ENCODE results near the gene SPPL3.
"Not testable (repeated sequence)": the region's sequence is repeated elsewhere in the genome, so short reads cannot be mapped to it uniquely, and the experiment has no call there.

SPPL3 gene

DNA sequence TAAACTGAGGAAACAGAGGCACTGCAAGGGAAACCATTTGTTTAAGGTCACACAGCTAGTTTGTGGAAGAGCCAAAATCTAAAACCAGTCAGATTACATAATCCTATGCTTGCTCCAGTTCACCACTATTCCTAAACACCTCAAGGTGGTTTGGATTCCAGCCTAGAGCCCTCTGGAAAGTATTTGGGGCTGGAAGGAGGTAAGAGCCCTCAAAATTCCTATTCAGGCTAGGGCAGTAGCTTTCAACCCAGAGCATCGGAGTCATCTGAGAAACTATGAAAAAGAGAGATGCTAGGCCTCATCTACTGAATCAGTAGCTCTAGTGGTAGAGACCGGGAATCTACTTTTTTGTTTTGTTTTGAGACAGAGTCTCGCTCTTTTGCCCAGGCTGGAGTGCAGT lies 16.0 kb upstream of the SPPL3 start:
- no peak for DNase-seq (ENCODE audit: low spot score)

DNA sequence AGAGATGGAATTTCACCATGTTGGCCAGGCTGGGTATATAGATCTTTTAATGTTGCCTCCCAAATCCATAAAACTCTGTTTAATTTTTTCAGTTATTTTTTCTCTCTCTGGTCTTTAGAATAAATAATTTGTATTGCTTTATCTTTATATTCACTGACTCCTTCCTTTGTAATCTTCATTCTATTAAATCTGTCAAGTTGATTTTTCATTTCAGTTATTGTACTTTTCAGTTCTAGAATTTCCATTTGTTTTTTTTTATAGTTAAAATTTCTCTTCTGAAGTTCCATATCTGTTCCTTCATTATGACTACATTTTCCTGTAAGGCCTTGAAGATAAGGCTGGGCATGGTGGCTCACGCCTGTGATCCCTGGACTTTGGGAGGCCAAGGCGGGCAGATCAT lies 13.6 kb upstream of the SPPL3 start:
- no peak for DNase-seq (ENCODE audit: low spot score)

DNA sequence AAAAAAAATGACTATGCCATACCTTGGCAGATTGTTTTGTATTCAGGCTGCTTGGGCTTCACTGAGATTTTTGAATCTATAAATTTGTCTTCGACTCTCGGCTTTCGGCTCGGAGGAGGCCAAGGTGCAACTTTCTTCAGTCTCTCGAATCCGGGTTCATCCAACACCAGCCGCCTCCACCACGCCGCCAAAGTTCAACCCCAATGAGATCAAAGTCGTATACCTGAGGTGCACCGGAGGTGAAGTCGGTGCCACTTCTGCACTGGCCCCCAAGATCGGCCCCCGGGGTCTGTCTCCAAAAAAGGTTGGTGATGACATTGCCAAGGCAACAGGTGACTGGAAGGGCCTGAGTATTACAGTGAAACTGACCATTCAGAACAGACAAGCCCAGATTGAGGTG lies 12.4 kb upstream of the SPPL3 start:
- no peak for DNase-seq (ENCODE audit: low spot score)

DNA sequence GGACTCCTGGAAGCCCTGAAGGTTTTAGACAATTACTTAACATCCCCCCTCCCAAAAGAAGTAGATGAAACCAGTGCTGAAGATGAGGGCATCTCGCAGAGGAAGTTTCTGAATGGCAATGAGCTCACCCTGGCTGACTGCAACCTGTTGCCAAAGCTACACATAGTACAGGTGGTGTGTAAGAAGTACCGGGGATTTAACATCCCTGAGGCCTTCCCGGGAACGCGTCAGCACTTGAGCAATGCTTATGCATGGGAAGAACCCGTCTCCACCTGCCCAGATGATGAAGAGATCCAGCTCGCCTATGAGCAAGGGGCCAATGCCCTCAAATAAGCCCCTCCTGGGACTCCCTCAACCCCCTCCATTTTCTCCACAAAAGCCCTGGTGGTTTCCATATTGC lies 10.6 kb upstream of the SPPL3 start:
- no peak for DNase-seq (ENCODE audit: low spot score)

DNA sequence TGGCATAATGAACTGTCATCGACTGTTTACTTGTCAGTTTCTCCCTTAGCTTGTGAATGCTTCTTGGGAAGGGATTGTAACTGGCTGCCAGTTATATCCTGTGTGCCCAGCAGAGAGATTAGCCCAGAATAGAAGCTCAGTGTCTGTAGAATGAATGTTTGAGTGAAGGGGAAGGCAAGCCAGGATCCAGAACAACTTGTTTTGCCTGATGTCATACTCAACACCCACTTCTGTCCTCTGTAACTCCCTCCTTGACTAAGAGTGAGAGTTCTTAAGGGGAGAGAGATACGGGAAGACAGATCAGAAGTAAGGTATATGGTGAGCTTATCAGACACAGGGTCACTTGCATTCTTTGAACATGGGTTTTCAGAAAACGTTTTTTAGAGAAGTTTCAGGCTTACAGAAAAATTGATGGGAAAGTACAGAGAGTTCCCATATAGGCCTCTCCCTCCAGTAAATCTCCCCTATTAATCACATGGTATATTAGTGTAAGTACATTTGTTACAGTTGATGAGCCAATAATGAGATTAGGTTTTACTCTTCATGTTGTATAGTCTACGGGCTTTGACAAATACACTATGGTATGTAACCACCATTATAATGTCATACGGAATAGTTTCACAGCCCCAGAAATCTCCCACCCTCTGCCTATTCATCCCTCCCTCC lies 5.6 kb upstream of the SPPL3 start:
- DNase-seq (ENCODE audit: low spot score): no peak

DNA sequence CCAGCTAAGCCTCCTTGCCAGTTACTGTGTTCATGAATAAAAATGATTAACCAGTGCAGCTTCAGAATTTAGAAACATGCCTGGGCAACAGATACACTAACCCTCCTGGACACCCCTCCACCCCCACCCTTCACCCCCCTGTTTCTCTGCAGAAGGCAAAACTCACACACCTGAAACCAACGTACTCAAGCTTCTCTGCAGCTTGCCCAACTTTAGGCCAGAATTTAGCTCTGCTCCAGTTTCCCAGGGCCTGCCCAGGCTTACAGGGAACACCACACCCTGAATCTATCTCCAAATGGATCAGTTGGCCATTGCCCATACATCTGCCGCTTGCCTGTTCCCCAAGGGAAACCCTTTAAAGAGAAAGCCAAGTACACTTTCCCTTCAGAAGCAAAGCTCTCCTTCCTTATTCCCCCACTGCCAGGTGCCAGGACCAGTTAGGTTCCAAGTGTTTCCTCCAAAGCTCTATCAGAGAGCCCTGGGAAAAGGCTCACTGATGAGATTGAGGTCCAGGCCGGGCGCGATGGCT lies 1.8 kb upstream of the SPPL3 start:
- no peak for DNase-seq (ENCODE audit: low spot score)

DNA sequence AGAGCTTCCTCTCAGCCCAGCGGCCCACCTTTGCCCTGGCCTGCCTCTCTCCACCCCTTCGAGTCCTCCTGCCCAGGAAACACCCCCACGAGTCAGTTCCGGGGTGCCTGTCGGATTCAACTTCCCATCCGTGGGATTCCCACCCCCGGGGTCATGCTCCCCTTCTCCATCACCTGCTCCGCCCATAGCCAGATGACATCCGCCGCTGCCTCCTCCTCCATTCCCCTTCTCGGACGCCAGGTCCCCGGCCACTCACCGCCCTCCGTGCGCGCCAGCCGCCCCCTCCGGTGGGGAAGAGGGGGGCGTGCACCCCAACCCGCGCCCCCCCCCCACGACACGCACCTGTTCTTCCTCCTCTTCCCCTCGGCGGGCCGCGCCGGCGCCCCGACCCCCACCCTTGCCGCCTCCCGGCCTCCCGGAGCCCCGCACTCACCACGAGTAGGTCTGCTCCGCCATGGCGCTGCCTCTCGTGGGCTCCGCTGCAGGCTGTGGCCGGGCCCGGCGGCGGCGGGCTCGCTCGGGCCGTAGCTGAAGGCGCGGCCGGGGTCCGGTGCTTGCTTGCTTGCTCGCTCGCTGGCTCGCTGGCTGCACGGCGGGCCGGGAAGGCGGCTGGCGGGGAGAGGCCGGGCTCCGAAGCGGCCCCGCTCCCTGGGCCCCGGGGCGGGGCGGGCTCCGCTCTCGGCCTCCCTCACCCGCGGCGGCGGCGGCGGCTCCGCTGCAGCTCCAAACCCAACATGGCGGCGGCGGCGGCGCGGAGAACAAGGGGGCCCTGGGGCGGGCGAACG lies 554 bp downstream of the SPPL3 start:
- peak; percentile 42 for DNase-seq (ENCODE audit: low spot score)

DNA sequence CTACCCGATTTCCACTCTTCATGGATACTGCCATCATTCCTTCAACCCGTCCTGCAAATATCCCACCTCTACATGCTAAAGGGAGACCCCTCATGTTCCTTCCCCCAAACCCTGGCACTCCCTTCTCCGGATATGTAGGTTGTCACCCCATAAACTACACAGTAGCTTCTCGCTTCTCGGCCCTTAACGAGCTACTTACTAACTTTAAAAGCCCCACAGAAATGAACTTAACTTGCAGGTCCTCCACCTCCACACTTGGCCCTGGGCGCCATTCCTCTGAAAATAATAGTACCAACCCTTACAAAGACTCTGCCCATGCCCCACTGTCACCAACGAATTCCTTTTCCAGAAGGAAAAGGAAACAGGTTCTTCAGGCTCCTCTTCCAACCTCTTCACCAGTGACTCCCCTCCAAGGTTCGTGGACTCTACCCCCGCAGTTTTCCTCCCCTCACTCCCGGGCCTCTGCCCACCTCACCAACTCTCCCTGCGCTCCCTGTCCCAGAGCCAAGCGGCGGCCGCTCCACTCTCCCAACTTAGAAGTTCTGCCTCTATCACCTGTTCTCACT lies 1.2 kb downstream of the SPPL3 start:
- no peak for DNase-seq (ENCODE audit: low spot score)

DNA sequence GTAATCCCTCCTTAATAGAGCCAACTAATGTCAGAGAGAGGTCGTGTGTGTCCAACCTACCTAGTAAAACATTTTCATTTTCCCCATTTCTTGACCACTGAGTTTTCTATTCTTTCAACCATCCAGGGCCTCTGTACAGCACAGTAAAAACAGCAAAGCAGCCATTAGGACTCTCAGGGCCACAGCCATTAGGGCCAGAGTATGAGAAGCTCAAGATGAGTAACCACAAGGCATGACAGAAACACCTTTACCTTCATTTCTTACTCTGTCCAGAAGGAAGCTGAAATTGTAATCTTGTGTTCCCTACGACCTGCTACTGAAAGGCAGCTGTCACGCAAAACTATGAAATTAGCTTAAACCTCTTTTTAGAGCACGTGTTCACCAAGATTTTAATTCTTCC lies 2.3 kb downstream of the SPPL3 start:
- no peak for DNase-seq (ENCODE audit: low spot score)

DNA sequence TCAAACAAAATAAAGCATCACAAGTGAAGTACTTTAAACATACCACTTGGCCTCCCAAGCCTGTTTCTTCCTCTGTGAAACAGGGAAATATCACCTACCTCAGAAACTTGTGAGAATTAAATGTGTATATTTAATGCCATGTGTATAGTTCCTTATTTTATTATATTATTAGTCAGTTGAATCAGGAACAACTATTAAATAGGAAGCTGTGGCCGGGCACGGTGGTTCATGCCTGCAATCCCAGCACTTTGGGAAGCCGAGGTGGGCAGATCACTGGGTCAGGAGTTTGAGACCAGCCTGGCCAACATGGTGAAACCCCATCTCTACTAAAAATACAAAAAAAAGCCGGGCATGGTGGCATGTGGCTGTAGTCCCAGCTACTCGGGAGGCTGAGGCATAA lies 3.1 kb downstream of the SPPL3 start:
- DNase-seq (ENCODE audit: low spot score): not testable (repeated sequence)

DNA sequence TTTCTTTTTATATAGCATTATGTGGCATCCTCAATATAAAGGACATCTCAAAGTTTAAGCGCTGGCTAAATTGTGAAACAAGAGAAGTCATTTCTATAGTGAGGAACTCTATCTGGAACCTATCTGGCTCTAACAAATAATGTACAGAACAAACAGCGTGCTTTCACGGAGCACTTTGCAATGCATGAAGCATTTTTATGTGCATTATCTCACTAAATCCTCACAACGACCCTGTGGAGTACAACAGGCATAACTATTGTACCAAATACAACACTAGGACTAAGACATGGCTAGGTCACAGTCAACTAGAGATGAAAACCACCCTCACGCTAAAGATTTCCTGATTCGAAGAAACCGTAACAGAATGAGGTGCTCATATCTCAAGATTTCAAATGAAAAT lies 8.6 kb downstream of the SPPL3 start:
- DNase-seq (ENCODE audit: low spot score): no peak

DNA sequence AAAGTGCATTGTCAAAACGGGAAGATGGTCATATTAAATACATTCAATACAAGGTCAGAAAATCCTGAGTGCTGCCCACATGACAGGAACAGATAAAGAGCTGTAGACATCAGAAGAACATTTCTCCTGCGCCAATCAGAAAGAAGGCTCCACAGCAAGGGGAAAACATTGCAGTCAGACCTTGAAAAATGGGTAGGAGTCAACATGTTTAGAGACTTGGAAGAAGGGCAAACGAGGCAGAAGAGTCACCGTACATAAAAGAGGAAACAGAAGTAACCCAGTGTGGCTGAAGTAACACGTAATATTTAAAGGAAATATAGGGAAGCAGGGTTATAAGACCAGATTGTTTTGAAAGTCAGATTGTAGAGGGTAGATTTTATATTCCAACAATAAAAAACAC lies 11.9 kb downstream of the SPPL3 start:
- DNase-seq (ENCODE audit: low spot score): no peak

DNA sequence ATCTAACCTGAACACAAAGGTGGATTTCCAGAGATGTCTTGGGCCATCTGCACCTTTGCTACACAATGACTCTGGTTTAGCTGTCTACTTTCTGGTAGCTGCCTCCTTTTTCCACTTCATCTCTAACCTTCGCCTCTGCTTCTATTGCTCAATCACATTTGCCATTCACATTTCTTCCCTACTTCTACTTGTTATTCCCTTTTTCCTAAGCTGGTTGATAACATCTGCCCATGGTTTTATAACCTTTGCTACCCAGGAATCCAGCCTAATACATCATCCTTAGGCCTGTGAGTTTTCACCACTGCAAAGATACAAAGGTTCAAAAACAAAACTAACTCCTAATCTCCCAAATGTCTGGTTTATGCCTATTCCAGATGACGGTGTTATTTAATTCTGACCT lies 13.2 kb downstream of the SPPL3 start:
- DNase-seq (ENCODE audit: low spot score): no peak

DNA sequence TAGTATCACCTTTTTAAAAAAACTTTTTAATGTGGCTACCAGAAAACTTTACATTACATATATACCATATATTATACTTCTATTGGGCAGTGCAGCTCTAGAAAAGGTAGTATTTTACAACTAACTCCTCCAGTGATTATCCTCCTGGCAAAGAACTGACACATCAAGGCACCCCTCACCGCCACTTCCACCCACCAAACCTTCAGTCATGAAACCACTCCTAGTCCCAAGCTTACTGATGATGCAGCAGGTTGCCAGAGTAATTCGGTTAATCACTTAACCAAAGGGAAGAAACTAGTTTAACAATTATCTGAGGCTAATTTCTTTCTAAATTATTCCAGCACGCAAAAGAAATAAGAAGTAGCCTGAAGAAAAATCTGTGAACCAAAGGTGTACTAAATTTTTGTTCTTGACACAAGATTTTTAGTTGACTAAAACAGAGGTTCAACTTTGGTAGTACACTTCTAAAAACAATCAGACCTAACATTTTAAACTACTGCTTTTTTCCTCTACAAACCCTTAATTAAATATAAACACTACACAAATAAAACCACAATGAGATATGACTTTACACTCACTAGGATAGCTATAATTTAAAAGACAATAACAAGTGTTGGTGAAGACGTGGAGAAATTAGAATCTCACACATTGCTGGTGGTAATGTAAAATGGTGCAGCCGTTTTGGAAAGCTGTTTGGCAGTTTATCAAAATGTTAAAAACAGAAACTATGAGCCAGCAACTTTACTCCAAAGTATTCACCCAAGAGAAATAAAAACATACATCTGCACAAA lies 16.7 kb downstream of the SPPL3 start:
- DNase-seq (ENCODE audit: low spot score): no peak

DNA sequence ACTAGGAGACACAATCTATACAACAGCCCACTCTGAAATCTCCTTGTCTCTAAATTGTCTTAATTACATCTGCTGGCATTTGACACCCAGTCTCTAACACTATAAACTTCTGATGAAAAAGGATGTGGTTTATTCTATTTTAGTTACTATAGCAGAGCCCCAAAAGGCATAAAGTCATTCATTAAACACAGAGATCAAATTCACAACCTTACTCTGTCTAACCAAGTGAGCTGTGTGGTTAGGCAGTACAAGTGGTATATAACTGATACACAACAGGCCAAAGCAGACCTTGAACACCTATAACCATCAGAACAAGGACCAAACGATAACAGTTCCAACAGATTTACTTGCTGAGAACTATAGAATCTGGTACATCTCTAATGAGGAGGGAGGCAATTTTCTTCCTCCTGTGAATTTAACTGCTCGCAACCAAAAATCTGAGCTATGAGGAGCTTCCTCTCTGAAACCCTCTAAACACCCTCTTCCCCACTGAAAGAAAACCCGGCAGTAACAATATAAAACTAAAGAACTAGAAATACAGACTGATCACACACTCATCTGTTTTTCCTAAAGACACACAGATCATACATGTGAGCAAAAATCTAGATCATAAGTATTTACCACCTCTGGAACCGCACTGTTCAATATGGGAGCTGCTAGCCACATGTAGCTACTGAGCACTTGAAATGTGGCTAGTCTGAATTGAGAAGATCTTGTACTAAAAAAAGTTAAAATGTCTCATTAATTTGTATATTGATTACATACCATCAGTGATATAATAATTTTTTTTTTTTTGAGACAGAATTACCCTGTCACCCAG lies 17.7 kb downstream of the SPPL3 start:
- DNase-seq (ENCODE audit: low spot score): no peak

DNA sequence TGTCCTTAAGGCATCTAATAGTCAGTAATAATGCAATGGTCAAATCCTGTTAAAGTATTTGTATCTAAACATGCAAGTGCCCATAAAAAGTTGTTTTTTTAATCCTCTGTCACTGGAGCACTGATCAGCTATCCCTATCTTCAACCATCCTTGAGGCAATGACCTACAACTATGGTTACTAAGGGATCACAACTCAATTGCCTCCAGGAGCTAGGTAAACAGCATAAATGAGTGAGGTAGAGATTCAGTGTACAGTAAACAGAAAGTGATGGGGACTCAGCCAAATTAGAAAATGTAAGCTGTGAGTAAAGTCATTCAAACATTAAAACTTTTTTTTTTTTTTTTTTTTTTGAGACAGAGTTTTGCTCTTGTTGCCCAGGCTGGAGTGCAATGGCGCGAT lies 18.6 kb downstream of the SPPL3 start:
- DNase-seq (ENCODE audit: low spot score): no peak

DNA sequence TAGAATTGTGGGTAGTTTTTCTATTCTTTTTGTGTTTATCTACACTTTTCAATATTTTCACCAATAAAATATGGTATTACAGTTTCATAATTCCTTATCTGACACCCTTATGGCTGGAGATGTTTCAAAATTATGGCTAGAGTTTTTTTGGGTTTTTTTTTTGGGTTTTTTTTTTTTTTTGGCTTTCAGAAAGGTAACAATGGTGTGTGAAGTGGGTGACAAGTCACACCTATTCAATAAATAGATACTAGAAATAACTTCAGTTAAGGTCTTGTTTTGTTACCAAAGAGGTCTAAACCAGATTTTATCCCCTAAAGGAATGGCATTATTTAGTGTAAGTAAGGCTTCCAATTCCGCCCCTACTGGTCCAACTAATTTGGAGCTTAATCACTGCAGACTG lies 19.5 kb downstream of the SPPL3 start:
- DNase-seq (ENCODE audit: low spot score): no peak

DNA sequence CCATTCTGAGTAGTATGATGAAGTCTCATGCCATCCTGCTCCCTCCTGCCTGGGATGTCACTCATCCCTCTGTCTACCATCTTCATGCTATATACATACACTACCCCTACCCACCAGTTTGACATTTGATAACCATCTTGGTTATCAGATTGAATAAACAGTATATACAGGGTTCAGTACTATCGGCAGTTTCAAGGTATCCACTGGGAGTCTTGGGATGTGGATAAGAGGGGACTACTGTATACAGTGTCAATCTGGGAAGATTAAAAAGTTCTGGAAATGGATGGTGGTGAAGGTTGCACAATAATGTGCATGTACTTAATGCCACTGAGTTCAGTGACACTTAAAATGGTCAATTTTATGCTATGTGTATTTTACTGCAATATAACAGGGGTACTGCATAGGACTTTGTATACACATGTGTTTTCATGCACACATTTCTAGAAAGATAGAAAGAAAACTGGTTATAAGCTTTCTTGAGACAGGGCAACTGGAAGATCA lies 22.1 kb downstream of the SPPL3 start:
- DNase-seq (ENCODE audit: low spot score): no peak

DNA sequence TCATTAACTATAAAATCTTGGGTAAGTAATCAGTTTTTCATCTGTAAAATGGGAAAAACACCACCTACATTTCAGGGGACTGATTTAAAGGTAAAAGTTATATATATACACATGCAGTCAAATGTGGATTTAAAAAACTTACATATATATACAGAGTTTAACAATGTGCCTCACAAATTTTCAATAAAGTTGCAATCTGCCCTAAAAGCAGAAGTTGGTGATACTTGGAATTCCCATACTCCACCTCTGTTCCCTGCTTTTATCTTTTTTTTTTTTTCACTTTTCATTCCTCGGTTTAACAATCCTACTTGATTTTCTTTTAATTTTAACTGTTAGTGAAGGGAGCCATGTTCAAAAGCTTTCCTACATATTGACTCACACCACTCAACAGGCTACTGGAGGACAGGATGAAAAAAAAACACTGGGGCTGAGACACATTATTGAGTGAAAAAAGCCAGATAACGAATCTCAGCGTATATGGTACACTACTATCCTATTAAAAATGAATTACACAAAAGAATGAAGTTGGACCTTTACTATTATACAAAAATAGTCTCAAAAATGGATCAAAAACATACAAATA lies 24.3 kb downstream of the SPPL3 start:
- no peak for DNase-seq (ENCODE audit: low spot score)

DNA sequence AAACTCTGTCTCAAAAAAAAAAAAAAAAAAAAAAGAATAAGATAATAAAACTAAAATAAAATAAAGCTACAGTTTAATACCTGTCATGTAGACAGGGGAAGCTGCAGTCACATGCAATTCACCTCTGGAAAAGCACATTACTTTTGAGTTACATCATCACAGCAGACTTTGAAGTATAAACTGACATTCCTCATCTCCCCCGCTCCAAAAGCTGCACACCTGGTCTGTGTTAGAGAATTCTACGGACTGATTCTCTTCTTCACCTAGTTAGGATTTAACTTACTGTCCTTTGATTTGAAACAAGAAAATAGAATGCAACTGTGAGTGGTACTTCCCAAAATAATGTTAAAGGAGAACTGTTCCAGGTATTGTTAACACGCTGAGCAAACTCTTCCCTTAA lies 25.1 kb downstream of the SPPL3 start:
- DNase-seq (ENCODE audit: low spot score): peak; percentile 3
